EL (cell line): ENCODE results near the gene ATP4B.
"Not testable (repeated sequence)": the region's sequence is repeated elsewhere in the genome, so short reads cannot be mapped to it uniquely, and the experiment has no call there.

Experiments used
- DNase-seq: peaks from one replicate; pipeline ENCODE4 v3.0.0-alpha.2; 2016

ATP4B gene

DNA sequence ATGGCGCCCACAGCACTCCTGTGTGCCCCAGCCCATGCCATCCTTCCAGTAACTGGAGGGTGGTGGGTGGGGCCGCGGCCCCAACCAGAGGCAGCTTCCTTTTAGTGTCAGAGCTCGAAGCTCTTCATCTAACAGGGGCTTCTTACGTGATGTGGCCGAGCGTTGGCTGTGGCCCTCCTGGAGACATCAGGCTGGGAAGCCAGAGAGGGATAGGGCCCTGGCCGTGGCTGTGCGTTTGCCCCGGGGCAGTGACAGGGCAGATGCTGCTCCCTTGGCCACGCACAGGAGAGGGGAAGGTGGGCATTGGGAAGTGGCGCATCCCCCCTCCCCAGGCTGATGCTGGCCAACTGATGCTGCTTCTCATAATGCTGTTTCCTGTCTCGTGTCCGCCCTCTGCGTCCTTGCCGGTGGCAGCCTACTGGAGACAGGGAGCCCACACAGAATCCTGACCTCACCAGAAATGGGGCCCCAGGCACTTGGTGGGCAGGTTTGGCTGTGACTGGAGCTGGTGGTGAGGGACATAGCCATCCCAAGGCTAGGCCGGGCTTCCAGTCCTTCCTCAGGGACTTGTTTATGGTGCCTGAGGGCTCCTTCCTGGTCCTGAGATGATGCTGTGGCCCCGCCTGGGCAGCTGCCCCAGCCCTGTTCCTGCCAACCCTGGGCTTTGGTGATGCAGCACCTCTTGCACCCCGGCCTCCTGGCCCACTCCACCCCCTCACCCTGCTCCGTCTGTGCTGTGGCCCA, 34.3 kb downstream of the ATP4B start:
- DNase-seq, result peak; percentile 49

DNA sequence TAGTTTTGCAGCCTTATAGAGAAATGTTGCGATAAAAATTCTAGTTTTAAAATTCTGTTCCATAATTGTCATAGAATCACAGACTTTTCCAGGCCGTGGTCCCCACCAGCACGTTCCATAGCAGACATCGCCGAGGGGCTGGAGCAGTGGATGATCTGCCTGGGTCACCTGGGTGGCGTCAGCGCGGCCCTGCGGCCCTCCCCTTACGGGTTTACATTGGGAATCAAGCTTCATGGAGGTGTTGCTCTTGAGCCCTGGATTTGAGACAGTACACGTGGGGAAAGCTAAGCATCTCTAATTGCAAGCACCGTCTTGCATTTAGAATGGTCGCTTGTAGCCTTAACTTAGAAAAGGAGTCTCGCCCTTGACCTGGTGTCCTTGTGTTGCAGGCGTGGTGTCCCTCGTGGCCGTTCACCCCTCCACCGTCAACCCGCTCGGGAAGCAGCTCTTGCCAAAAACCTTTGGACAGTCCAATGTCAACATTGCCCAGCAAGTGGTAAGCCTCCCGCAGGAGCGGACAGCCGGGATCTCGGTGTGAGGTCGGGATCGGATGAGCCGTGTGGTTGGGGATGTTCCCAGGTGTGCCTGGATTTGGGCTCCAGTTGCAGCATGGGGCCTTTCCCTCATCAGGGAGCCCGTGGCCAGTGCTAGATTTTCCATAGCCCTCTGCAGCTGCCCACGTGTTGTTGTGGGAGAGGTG, 35.1 kb downstream of the ATP4B start:
- no peak for DNase-seq

DNA sequence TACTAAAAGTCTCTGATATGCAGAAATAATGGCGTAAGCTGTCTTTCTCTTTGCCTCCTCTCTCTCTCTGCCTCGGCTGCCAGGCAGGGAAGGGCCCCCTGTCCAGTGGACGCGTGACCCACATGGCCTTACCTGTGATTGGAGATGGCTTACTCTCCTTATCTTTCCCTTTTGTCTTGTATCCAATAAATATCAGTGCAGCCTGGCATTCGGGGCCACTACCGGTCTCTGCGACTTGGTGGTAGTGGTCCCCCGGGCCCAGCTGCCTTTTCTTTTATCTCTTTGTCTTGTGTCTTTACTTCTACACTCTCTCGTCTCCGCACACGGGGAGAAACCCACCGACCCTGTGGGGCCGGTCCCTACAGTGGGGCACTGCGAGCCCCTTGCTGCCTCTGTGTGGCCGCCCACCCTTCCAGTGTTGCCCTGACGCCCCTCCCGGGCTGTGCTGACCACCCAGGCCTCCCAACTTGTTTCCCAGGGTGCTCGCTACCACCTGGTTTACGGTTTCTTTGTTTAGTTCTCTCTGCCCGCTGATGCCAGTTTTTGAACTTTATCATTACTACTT, 35.9 kb downstream of the ATP4B start:
- not testable (repeated sequence) for DNase-seq

DNA sequence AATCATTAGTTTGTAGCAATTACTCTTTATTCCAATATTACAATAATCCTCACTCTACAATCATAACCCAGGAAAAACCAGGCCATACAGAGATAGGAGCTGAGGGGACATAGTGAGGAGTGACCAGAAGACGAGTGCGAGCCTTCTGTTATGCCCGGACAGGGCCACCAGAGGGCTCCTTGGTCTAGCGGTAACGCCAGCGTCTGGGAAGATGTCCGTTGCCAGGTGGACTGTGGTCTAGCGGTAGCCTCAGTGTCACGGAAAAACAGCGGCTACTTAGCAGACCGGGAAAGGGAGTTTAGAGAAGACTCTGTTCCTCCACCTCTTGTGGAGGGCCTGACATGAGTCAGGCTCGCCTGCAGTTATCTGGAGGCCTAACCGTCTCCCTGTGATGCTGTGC, 36.5 kb downstream of the ATP4B start:
- not testable (repeated sequence) for DNase-seq

DNA sequence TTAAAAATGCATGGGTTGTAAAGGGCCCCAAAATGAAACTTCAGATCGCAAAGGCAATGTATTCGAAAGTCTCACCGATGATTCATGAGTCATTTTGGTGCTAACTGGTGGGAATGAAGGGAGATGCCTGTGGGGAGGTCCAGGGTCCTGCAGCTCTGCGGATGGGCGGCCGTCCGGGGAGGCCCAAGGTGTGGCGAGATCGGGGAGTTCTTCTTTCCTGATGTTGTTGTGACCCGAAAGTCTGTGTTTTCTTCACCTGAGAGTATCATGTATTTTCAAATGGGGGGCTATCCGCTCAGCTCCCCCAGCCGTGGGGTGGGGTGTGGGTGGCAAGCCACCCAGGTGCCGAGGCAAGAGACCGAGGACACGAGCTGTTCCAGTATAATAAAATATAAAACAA, 37.0 kb downstream of the ATP4B start:
- DNase-seq, result no peak

DNA sequence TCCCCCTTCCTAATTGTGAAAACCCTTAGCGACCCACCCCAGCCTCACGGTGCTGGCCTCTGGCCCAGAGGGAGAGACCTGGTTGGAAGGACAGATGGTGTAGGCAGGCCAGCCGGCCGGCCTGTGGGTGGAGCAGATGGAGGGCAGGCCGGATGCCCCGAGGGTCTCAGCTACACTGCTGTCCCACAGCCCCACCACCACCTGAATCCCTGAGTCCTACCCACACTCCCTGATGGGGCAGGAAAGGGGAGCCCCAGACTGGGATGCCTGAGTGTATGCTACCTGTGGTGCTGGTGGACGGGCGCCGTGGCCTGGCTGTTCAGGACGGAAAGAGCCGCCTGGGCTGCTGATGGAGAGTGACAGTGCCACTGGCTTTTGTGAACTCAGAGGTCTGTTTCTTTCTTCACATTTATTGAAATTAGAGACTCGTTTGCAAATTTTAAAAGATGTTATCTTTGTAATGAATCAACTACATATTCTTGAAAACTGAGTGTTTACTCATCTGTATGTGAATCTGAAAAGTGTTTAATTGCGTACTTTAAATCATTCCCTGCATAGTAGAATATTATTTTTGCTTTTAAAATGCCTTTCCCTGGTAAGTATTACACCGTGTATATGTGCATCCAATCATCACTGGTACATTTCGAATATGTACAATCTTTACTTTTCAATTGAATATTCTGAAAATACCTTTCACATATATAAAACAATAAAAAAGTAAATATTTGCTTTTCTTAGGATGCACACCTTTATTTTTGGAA, 37.8 kb downstream of the ATP4B start:
- DNase-seq, result no peak

DNA sequence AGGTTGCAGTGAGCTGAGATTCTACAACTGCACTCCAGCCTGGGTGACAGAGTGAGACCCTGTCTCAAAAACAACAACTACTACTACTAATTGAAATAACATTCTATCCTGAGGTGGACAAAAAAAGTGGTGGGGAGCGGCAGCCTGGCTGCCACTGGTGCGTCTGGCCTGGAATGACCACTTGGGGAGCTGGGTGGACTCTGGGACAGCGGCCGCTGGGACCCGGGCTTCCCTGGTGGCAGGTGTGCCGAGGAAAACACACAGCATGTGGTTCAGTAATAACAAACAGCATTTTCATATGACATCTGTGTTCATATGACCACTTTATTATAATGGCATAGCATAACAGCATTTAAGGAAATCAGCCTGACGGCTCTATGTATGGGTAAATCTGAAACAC, 39.5 kb downstream of the ATP4B start:
- no peak for DNase-seq

DNA sequence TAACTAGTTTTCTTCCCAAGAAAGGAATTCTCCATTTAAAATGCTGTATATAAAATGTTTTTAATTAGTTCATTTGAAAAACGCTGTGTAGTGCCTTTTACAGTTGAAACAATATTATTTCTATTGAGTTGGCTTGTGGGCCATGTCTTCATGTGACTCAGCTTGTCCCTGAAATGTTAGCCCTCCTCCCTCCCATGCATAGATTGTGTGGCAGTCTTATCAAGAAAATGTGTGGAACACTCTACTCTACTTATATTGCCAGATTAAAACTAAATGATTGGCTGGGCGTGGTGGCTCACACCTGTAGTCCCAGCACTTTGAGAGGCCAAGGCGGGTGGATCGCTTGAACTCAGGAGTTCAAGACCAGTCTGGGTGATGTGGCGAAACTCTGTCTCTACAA, 40.0 kb downstream of the ATP4B start:
- DNase-seq, result no peak

DNA sequence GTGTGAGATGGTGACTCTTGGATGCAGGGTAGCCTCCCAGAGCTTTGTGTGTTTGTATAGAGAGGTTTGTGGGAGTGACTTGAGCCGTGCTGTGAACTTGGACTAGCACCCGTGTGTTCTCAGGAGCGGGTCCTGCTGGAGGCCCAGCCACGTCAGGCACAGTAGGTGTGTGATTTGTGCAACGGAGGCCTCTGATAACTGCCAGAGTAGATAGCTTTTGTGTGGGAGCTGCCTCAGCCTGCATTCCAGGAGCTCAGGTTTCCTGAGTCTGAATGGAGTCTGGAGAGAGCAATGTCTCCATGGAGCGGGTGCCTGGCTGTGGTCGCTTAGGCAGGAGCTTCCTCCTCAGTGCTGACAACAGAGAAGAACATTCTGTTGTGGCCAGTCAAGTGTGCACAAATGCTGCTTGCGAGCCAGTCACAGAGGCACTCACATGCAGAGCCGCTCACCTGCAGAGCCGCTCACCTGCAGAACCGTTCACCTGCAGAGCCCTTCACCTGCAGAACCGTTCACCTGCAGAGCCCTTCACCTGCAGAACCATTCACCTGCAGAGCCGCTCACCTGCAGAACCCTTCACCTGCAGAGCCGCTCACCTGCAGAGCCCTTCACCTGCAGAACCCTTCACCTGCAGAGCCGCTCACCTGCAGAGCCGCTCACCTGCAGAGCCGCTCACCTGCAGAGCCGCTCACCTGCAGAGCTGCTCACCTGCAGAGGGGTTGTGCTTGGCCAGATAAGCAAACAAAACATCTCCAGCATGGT, 40.8 kb downstream of the ATP4B start:
- no peak for DNase-seq

DNA sequence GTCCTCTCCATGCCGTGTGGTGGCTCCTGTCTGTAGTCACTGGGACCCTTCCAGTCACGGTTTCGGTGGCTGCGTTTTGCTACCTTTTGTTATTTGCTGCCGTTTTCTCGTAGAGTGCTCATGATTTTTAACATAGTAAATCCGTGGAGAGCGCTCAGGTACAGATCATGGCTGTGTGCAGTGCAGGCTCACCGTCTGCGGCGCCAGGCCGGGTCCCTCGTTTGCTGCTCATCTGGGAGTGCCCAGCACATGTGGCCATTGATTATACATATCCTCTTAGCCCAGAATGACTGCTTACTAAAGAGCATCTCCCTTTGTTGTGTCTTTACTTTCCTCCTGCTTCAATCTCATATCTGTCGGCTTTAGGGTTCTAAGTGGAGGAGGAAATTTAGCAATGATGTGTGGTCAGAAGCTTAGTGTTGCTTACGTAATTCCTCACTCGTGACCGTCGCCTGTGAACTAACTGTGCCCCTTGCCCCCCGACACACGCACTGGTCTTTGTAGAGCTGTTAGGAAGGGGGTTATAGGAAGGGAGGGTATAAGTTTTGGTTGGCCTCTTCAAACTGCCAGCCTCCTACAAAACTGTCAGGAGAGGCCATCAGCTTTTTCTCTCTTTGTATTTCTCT, 41.6 kb downstream of the ATP4B start:
- no peak for DNase-seq

DNA sequence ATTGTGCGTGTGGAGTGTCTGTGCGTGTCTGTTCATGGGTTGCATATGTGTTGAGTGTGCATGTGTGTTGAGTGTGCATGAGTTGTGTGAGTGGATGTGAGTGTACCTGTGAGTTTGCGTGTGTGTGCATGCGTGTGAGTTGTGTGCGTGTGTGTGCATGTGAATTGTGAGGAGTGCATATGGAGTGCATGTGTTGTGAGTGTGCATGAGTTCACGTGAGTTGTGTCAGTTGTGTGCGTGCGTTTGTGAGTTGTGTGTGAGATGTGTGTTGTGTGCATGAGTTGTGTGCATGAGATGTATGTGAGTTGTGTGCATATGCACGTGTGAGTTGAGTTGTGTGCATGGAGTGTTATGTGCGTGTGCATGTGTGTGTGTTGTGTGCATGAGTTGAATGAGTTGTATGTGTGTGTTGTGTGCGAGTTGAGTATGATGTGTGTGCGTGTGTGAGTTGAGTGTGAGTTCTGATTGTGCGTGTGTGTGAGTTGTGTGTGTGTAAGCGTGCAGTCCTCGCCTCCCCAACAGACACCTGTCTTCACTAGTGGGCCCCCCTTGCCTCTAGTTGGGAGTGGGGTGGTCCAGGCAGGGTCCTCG, 44.1 kb downstream of the ATP4B start:
- DNase-seq, result no peak

DNA sequence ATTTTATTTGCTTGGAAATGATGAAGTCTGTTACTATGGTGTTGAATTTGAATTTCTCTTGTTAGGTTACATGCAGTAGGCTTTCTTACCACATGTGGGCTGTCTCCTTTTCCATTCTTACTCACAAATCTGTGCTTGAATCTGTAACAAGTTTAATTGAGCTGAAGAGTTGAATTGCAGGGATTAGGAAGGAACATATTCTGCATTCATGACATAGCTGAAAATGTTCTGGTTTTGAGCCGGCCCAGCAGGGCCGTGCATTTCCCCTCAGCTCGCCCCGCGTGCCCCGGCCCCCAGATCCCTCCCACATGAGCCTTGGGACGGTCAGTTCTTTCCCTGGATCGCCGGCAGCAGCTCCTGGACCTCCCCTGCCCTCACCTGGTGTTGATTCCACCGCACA, 45.4 kb downstream of the ATP4B start:
- DNase-seq, result no peak

DNA sequence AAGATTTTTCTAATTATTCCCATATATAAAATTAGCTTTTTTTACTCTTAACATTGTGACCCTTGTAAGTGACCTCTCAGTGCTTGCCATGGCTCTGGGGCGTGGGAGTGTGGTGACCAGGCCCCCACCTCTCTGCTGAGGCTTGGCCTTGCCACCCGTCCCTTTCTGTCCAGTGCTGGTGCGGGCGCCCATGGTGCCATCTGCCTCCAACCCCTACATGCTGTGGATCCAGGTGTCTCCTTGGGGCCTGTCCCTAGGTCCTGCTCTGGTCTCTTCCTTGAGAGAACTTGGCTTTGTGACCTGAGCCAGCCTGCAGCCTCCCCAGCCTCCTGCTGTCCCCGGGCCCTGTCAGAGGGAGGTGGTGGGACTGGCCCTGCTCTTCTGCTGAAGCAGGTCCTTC, 46.0 kb downstream of the ATP4B start:
- DNase-seq, result no peak

DNA sequence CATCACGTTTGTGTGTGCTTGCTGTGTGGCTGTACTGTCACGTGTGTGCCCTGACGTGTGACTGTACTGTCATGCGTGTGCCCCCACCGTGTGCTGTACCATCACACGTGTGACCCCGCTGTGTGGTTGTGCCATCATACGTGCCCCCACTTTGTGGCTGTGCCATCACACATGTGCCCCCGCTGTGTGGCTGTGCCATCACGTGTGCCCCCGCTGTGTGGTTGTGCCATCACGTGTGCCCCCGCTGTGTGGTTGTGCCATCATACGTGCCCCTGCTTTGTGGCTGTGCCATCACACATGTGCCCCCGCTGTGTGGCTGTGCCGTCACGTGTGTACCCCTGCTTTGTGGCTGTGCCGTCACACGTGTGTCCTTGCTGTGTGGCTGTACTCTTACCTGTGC, 47.7 kb downstream of the ATP4B start:
- DNase-seq, result no peak

DNA sequence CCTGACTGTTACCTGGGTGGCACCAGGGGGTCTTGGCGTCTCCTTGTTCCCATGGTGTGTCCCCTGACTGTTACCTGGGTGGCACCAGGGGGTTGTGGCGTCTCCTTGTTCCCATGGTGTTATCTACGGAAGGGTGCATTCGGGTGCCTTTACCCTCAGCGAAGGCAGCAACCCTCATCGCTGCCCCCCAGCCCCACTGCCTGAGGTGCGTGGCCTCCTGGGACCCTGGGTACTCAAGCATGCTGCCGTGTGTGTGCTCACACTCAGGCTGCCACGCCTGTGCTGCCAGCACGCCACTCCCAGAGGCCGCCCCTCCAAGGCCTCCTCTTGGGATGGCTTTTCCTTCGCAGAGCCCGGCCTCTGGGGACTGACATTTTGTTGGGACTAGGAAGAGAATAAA, 48.4 kb downstream of the ATP4B start:
- no peak for DNase-seq

DNA sequence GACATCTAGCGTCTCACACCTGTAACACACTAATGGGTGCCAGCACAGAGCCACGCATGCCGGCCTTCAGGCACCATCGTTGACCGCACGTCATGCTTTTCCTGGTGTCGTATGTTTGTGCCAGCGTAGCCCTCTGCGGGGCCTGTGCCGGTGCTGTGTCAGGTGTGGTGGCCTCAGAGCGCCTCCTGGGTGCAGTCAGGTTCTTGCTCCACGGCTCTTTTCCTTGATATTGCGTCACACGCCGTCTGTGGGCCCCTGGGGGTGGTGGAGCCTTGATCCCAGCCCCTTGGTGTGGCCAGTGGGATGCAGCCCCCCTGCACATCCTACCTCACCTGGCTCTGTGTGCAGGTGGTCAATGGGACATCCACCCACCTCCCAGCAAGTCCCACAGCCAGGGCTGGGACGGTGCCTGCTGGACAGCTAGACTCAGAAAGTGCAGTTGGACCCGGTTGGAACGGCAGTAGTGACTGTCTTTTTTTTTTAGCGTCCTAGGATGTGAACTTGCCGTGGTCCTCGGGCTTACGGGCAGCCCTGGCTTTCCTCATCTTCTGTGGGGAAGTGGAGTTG, 48.9 kb downstream of the ATP4B start:
- no peak for DNase-seq

DNA sequence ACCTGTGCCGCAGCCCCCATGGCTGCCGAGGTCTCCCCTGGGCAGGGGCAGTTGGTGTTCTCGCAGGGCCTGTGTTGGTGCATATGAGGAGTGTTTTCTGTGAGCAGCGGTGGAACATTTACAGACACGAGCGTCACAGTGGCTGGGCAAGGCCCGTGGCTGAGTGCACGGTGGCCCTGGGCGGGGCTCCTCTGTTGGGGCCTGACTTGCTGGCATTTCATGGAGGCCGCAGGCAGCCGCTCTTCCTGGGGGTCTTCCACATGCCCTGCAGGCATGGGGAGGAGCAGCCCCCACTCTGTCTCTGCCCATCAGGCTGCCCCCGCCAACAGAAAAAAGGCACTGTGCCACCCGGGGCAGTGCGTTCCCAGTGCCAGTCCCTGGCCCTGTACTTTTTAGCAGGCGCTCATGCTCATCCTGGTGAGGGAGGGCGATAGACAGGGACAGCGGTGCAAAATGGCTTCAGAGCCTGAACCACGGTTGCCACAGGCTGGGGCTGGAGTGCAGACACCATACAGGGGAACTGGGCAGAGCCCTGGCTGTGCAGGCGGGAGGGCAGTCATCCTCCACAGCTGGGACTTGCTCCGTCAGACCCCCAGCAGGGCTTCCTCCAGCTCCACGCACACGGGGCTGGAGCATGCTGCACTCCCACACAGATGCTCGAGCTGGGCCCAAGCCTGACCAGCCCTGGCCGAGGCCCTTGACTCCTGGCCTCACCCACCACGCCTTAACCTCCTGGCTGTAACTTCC, 49.9 kb downstream of the ATP4B start:
- no peak for DNase-seq

DNA sequence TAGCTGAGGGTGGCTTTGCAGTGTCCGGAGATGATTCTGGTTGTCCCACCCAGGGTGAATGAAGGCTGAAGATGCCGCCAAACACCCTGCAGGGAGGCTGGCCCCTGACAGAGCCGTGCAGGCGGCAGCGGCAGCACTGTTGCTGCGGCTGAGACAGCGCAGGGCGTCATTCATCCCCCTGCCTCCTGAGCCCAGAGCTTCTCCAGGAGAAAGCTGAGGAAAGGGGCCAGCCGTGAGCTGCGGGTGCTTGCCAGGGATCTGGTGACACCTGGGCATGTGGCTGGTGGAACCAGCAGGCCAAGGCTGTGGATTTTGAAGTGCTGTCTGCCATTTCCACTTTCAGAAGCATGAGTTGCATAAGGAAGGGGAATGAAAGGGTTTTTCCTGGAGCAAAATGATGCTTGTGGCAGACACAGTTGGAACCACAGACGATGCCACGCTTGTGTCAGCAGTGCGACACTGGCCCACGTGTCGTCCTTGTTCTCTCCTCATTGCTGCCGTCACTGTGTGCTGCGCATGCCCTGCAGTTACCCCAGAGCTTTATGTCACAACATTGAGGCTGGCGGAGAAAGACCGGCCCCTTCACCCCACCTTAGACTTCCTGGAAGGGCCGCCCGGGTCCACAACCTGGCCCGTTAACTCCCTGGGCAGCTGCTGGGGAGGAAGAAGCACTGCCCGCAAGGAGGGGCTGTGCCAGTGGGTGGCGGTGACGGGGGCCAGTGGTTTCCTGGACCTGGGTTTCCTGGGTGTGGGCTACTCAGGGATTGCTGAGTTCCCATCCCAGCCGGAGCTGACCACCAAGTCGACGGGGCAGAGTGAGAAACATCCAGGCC, 50.7 kb downstream of the ATP4B start:
- no peak for DNase-seq

DNA sequence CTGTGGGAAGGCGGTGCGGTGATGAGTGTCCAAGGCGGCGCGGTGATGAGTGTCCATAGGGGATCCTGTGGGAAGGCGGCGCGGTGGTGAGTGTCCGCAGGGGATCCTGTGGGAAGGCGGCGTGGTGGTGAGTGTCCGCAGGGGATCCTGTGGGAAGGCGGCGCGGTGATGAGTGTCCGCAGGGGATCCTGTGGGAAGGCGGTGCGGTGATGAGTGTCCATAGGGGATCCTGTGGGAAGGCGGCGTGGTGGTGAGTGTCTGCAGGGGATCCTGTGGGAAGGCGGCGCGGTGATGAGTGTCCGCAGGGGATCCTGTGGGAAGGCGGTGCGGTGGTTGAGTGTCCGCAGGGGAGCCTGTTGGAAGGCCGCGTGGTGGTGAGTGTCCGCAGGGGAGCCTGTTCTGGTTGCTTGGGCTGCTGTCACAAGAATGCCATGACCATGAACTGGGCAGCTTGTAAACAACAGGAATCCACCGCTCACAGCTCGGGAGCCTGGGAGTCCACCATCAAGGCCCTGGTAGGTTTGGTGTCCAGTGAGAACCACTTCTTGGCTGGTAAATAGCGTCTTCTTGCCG, 52.0 kb downstream of the ATP4B start:
- no peak for DNase-seq

DNA sequence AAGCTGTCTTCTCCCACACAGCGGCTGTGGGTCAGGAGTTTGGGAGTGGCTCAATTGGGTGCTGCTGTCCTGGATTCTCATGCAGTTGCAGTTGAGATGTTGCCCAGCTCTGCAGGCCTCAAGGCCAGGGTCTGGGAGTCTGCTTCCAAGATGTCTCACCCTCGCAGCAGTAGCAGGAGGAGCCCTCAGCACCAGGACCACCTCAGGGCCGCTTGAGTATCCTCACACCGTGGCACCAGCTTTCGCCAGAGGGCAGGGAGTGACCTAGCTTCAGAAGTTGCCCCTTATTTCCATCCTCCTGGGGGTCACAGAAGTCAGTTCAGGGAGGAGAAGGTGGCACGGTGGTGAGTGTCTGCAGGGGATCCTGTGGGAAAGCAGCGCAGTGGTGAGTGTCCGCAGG, 52.5 kb downstream of the ATP4B start:
- DNase-seq, result no peak
